PC-9 (cell line): ENCODE measurements around the gene PASK. TPM values are rescaled to one million over a fixed set of nuclear protein-coding genes. Genes with fewer than 3 reads are reported as not detected.

Experiments
- Bru-seq: library from RNA; stranded (reverse); fragments of 400-500 nt; gene quantifications from one replicate; lab custom pipeline; 2021; lab: Mats Ljungman, UMichigan
- BruChase-seq, 2 experiments: library from RNA; stranded (reverse); fragments of 400-500 nt; gene quantifications; one replicate each; lab custom pipeline; 2021; lab: Mats Ljungman, UMichigan
- BruUV-seq: library from RNA; stranded (reverse); fragments of 400-500 nt; replicated peaks from 2 replicates; lab custom pipeline; 2021; lab: Mats Ljungman, UMichigan
- CTCF ChIA-PET: fragments of 300-600 bp; sonication (Branson Sonifier 250); formaldehyde crosslinking; loops from one replicate; lab custom pipeline; 2022; ENCODE audit warnings: antibody characterized with exemption; lab: Charles Lee
- POLR2A ChIA-PET: fragments of 300-600 bp; sonication (Branson Sonifier 250); formaldehyde crosslinking; loops from one replicate; lab custom pipeline; 2022; ENCODE audit warnings: antibody characterized with exemption; ENCODE audit not compliant: unreplicated experiment; lab: Charles Lee
- DNase-seq, 2 experiments: peaks; one replicate each; pipeline versions ENCODE4 v3.0.0 to v3.0.0-alpha.2; 2015 to 2022; ENCODE audit warnings: mixed read lengths in 1 of 2
- H2AFZ ChIP-seq: fragments of 200-600 bp; sonication (generic); 2 replicates; pipeline ENCODE4 v1.8.1; 2017; ENCODE audit warnings: antibody characterized with exemption
- H3F3A ChIP-seq: fragments of 200-600 bp; sonication (generic); 2 replicates; pipeline ENCODE4 v1.8.1; 2017; ENCODE audit warnings: antibody characterized with exemption, mild to moderate bottlenecking, low read depth; ENCODE audit not compliant: insufficient read depth
- H3K27ac ChIP-seq: fragments of 200-600 bp; sonication (generic); 2 replicates; pipeline ENCODE4 v1.6.1; 2016; ENCODE audit warnings: mixed run types
- H3K27me3 ChIP-seq: fragments of 200-600 bp; sonication (generic); 2 replicates; pipeline ENCODE4 v1.6.1; 2016; ENCODE audit warnings: low read depth, mixed run types; ENCODE audit not compliant: insufficient read depth
- H3K36me3 ChIP-seq: fragments of 200-600 bp; sonication (generic); 2 replicates; pipeline ENCODE4 v1.6.1; 2016; ENCODE audit warnings: low read depth, mixed run types
- H3K4me1 ChIP-seq: fragments of 200-600 bp; sonication (generic); replicated peaks from 2 replicates; pipeline ENCODE4 v1.6.1; 2016; ENCODE audit warnings: mixed run types; ENCODE audit not compliant: insufficient read depth
- H3K4me2 ChIP-seq: fragments of 200-600 bp; sonication (generic); 2 replicates; pipeline ENCODE4 v1.6.1; 2017; ENCODE audit warnings: mixed run types
- H3K4me3 ChIP-seq: fragments of 200-600 bp; sonication (generic); 2 replicates; pipeline ENCODE4 v1.6.1; 2016; ENCODE audit warnings: mixed run types
- H3K79me2 ChIP-seq: fragments of 200-600 bp; sonication (generic); 2 replicates; pipeline ENCODE4 v1.6.1; 2017; ENCODE audit warnings: low read depth, mixed run types
- H3K9me2 ChIP-seq: fragments of 200-600 bp; sonication (generic); 2 replicates; pipeline ENCODE4 v1.8.1; 2017; ENCODE audit warnings: mild to moderate bottlenecking; ENCODE audit not compliant: insufficient read depth
- H3K9me3 ChIP-seq: fragments of 200-600 bp; sonication (generic); 2 replicates; pipeline ENCODE4 v1.8.1; 2016; ENCODE audit warnings: low read depth; ENCODE audit not compliant: insufficient read depth
- H4K20me1 ChIP-seq: fragments of 200-600 bp; sonication (generic); 2 replicates; pipeline ENCODE4 v1.8.1; 2017; ENCODE audit not compliant: insufficient read depth
- CTCF ChIP-seq: fragments of 200-600 bp; sonication (generic); conservative IDR thresholded peaks from 2 replicates; pipeline ENCODE4 v1.6.1; 2017; ENCODE audit warnings: mixed run types, antibody characterized with exemption, mild to moderate bottlenecking, moderate library complexity
- EZH2 ChIP-seq: fragments of 200-600 bp; sonication (generic); IDR thresholded peaks from 2 replicates; pipeline ENCODE4 v1.8.0; 2017; ENCODE audit warnings: antibody characterized with exemption, low read depth
- intact Hi-C: fragments of 100-400 bp; cut with micrococcal nuclease; formaldehyde crosslinking; loops from one replicate; pipeline ENCODE4 v1.10.0; 2022; ENCODE audit not compliant: unreplicated experiment
- long read RNA-seq: library from polyadenylated mRNA; stranded (forward); transcript quantifications from one replicate; pipeline ENCODE4 v2.0.0, GENCODE V29; 2022
- total RNA-seq: library from RNA; stranded (reverse); gene quantifications from 2 replicates; pipeline ENCODE4 v1.2.3, GENCODE V29; 2021

The PASK gene
- total RNA-seq (70.4 and 77.5 TPM in 2 replicates), Bru-seq, nascent RNA (percentile 64 among the genes with signal in this experiment), BruChase-seq, experiment 1, labeled RNA remaining after a 2-hour chase (percentile 67 among the genes with signal in this experiment), BruChase-seq, experiment 2, labeled RNA remaining after a 6-hour chase (percentile 84 among the genes with signal in this experiment)
- long read RNA-seq, full-length matches to known transcripts = 8 of 19 reads
- long read RNA-seq, partial matches to known transcripts = 4 of 19 reads
- long read RNA-seq, other reads (novel, unspliced or antisense) = 7 of 19 reads

- Histone ChIP-seq H3F3A (no peaks in the 10 kb centered on the region), H3K27me3 (no peaks in the 10 kb centered on the region), H3K9me2 (no peaks in the 10 kb centered on the region), H3K4me1 (peaks cover 17% of the 10 kb centered on the region), H3K4me2 (peak within 1 kb of the TSS; percentile 93), H3K36me3 (0 out of 2 replicates have a peak, but pooled peaks cover 3% of the 10 kb centered on the region), H4K20me1 (no peaks in the 10 kb centered on the region), H3K79me2 (peaks cover 50% of the 10 kb centered on the region), H3K9me3 (no peaks in the 10 kb centered on the region), H3K4me3 (peak within 1 kb of the TSS; percentile 76), H2AFZ (peak within 1 kb of the TSS; percentile 94), H3K27ac (no peak within 1 kb of the TSS)
- DNase-seq = peak; percentile 97 to 99
- intact Hi-C loops = loop anchor here (2.0 to 5.0 kb wide), 3 partner anchors 47 to 298 kb away; partner anchors contain the start of genes FARP2 and MTERF4
- CTCF ChIA-PET = interaction anchor here (0.6 to 1.5 kb wide), 2 partner anchors 72 to 235 kb away, joined by 6 to 7 read pairs; no protein-coding TSS in a partner anchor
- no TSS peak for BruUV-seq
- no peak for TF ChIP-seq EZH2
- TF ChIP-seq CTCF = no peak
- POLR2A ChIA-PET = interaction anchor here (0.5 to 0.9 kb wide), 9 partner anchors 14 to 329 kb away, joined by 3 to 15 read pairs (median 4); no protein-coding TSS in a partner anchor
These were observed at the start of gene PASK for GRCh38 chr2:241148891-241149674. Gene PASK (minus strand): TSS chr2:241149472. CDS start chr2:241143032, 6,440 bp downstream.

DNA sequence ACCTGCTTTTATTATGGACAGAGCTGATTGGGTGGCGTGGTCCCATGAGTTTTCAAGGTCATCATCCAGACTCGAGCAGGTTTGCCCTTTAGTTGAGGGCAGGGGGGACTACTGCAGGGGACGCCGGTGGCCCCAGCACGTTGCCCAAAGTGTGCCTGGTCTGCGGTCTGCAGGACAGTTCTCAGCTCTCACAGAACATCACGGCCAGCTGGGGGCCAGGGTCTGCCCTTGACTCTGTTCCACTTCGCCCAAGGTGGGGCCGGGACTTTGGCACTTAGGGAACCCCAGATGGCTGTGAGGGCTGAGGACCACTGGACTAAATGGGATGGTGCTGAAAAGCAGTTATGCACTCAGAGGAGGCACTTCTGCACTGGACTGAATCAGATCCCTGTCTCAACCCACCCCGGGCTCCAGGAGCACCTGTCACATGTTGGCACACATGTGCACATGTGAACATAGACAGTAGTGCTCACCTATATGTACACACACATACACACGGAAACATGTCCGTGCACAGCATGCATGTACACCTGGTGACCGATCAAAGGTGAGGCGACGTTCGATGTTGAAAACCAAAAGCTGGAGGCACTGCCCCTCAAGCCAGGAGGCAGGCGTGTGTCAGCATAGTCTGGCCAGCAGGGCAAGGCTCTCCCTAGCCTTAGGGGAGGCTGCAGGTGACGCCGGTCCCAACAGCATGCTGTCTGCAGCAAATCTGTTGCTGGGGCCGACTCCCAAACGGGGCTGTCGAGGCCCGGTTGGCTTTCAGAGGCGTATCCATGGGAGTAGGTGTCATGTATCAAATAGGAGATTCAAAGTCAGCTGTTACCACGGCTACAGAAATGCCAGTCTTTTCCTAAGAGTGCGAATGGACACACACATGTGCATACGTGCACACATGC is 49.4 kb upstream of the PASK start:
- ChIA-PET POLR2A (no interaction called here), CTCF (interaction anchor here (0.5 kb wide), 1 partner anchor 48 kb away, joined by 6 read pairs; the partner anchor contains the start of gene PPP1R7)
- H3K27ac ChIP-seq = no peak overlapping the region
- H3K36me3 ChIP-seq = no peaks in the 10 kb centered on the region
- H2AFZ ChIP-seq = no peak overlapping the region
- 0 out of 2 replicates have a peak, but pooled peaks cover 12% of the 10 kb centered on the region for H3K27me3 ChIP-seq
- no peaks in the 10 kb centered on the region for H3K9me3 ChIP-seq
- BruUV-seq = no TSS peak
- no peaks in the 10 kb centered on the region for H3K4me1 ChIP-seq
- no peak overlapping the region for H3K4me2 ChIP-seq
- no peak for DNase-seq
- H4K20me1 ChIP-seq = no peaks in the 10 kb centered on the region
- TF ChIP-seq CTCF (no peak), EZH2 (no peak)
- H3K4me3 ChIP-seq = no peak overlapping the region
- intact Hi-C loops = no loop called here
- no peaks in the 10 kb centered on the region for H3F3A ChIP-seq
- no peaks in the 10 kb centered on the region for H3K9me2 ChIP-seq
- H3K79me2 ChIP-seq = no peaks in the 10 kb centered on the region
